ENCODE results near the gene DYDC2. TPM values are rescaled to one million over a fixed set of nuclear protein-coding genes. Genes with fewer than 3 reads are reported as not detected.

Gene DYDC2
- total and polyA plus RNA-seq, 2 donors (not counting 1 experiment from before 2014, with no cell fraction given) = not detected

- Histone ChIP-seq H3K9ac (ENCODE audit: insufficient read depth, low read length) (no peak overlapping the region), H3K9me3 (ENCODE audit: control insufficient read depth, insufficient read depth, low read depth, low read length) (no peaks in the 10 kb centered on the region), H3K36me3 (ENCODE audit: control insufficient read depth, insufficient read depth, low read length) (no peaks in the 10 kb centered on the region), H3K4me3 (replicated peaks in 1 of 4; ENCODE audit: control extremely low read depth in 1 of 4, insufficient read depth in 1 of 4, low read depth in 3 of 4, low read length in 4 of 4) (no peak overlapping the region), H4K20me1 (ENCODE audit: control insufficient read depth, extremely low read depth, insufficient read depth, low read length) (no peaks in the 10 kb centered on the region), H2AFZ (ENCODE audit: low read length) (no peak overlapping the region), H3K4me2 (ENCODE audit: extremely low read depth, insufficient read depth, low read length) (no peak overlapping the region), H3K27ac (ENCODE audit: insufficient read depth, low read length) (no peak overlapping the region), H3K79me2 (ENCODE audit: control insufficient read depth, insufficient read depth, low read length) (no peaks in the 10 kb centered on the region), H3K4me1 (ENCODE audit: control insufficient read depth, extremely low read depth, insufficient read depth, low read length) (no peaks in the 10 kb centered on the region), H3K27me3 (ENCODE audit: control insufficient read depth, insufficient read depth, low read length) (no peaks in the 10 kb centered on the region)
- TF ChIP-seq CTCF (conservative IDR thresholded peaks at IDR 0.05 in 1 of 2, IDR thresholded peaks at IDR 0.05 in 1 of 2; ENCODE audit: low read depth in 1 of 2, low read length in 2 of 2) (no peak), EZH2 (IDR thresholded peaks at IDR 0.05; ENCODE audit: low read length, missing control alignments) (no peak)
- DNase-seq (ENCODE audit: low read depth in 2 of 2) = no peak
These were observed 31.7 kb upstream of the DYDC2 start for GRCh38 chr10:80324891-80325364.

DNA sequence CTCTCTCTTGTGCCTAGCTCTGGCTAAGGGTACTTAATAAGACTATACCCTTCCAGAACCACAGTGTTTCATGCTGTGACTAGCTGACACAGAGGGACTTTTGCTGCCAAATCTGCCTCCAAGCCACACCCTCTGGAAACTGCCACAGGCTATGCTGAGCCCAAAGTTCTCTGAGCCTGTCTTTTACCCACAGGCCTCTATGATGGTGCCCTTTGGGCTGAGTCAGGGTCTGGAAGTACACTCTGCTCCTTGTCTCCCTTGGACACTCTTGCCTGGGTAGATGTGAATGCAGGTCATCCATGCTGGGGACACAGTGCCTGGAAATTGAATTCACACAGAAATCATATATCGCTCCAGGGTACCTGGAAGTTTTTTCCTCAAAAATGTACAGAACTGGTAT lies 22.6 kb upstream of the DYDC2 start:
- Histone ChIP-seq H3K4me3 (replicated peaks in 1 of 4; ENCODE audit: control extremely low read depth in 1 of 4, insufficient read depth in 1 of 4, low read depth in 3 of 4, low read length in 4 of 4) (no peak overlapping the region), H3K9me3 (ENCODE audit: control insufficient read depth, insufficient read depth, low read depth, low read length) (no peaks in the 10 kb centered on the region), H2AFZ (ENCODE audit: low read length) (no peak overlapping the region), H3K79me2 (ENCODE audit: control insufficient read depth, insufficient read depth, low read length) (no peaks in the 10 kb centered on the region), H3K27ac (ENCODE audit: insufficient read depth, low read length) (no peak overlapping the region), H4K20me1 (ENCODE audit: control insufficient read depth, extremely low read depth, insufficient read depth, low read length) (no peaks in the 10 kb centered on the region), H3K9ac (ENCODE audit: insufficient read depth, low read length) (no peak overlapping the region), H3K36me3 (ENCODE audit: control insufficient read depth, insufficient read depth, low read length) (no peaks in the 10 kb centered on the region), H3K4me2 (ENCODE audit: extremely low read depth, insufficient read depth, low read length) (no peak overlapping the region), H3K4me1 (ENCODE audit: control insufficient read depth, extremely low read depth, insufficient read depth, low read length) (no peaks in the 10 kb centered on the region), H3K27me3 (ENCODE audit: control insufficient read depth, insufficient read depth, low read length) (no peaks in the 10 kb centered on the region)
- DNase-seq (ENCODE audit: low read depth in 2 of 2) = no peak
- TF ChIP-seq CTCF (conservative IDR thresholded peaks at IDR 0.05 in 1 of 2, IDR thresholded peaks at IDR 0.05 in 1 of 2; ENCODE audit: low read depth in 1 of 2, low read length in 2 of 2) = no peak
- no peak for TF ChIP-seq EZH2 (IDR thresholded peaks at IDR 0.05; ENCODE audit: low read length, missing control alignments)

DNA sequence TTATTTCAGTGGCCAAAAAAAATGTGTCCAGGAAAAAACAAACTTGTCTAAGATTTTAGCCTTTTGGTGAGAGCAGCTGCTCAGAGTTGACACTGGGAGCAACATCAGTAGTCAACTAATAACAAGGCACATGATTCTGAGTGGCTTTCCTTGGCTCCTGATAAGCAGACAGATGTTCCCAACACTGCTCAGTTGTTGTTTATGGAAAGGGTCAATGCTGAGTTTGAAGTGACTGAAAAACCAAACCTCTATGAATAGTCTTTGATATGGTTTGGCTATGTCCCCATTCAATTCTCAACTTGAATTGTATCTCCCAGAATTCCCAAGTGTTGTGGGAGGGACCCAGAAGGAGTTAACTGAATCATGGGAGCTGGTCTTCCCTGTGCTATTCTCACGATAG lies 12.3 kb upstream of the DYDC2 start:
- Histone ChIP-seq H4K20me1 (ENCODE audit: control insufficient read depth, extremely low read depth, insufficient read depth, low read length) (no peaks in the 10 kb centered on the region), H3K4me3 (replicated peaks in 1 of 4; ENCODE audit: control extremely low read depth in 1 of 4, insufficient read depth in 1 of 4, low read depth in 3 of 4, low read length in 4 of 4) (no peak overlapping the region), H3K36me3 (ENCODE audit: control insufficient read depth, insufficient read depth, low read length) (no peaks in the 10 kb centered on the region), H3K9ac (ENCODE audit: insufficient read depth, low read length) (no peak overlapping the region), H3K4me1 (ENCODE audit: control insufficient read depth, extremely low read depth, insufficient read depth, low read length) (no peaks in the 10 kb centered on the region), H2AFZ (ENCODE audit: low read length) (no peak overlapping the region), H3K27me3 (ENCODE audit: control insufficient read depth, insufficient read depth, low read length) (no peaks in the 10 kb centered on the region), H3K9me3 (ENCODE audit: control insufficient read depth, insufficient read depth, low read depth, low read length) (no peaks in the 10 kb centered on the region), H3K4me2 (ENCODE audit: extremely low read depth, insufficient read depth, low read length) (no peak overlapping the region), H3K79me2 (ENCODE audit: control insufficient read depth, insufficient read depth, low read length) (no peaks in the 10 kb centered on the region), H3K27ac (ENCODE audit: insufficient read depth, low read length) (no peak overlapping the region)
- no peak for DNase-seq (ENCODE audit: low read depth in 2 of 2)
- TF ChIP-seq EZH2 (IDR thresholded peaks at IDR 0.05; ENCODE audit: low read length, missing control alignments) = no peak
- TF ChIP-seq CTCF (conservative IDR thresholded peaks at IDR 0.05 in 1 of 2, IDR thresholded peaks at IDR 0.05 in 1 of 2; ENCODE audit: low read depth in 1 of 2, low read length in 2 of 2) = no peak
